Measurements from ENCODE around the gene SH2D1B. TPM values are rescaled to one million over a fixed set of nuclear protein-coding genes. Genes with fewer than 3 reads are reported as not detected.

The SH2D1B gene
- total RNA-seq, 2 donors from 2014 or later, result not detected

DNA sequence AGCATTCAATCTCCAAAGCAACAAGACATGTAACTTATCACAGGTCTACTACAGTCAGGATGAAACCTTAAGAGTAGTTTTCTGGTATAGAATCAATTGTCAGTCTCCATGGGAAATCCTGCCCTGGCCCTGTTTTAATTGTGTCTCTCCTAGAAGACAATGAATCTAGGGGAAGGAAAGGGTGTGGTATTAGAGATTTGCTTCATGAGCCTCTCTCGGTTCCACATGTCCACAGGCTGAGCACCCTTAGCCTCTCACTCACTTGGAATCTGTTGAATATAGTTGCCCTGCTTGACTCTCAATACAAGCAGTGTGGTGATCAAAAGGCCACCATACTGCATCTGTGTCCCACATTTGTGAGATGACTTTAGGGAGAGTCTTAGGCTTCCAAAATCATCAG lies 53.0 kb downstream of the SH2D1B start:
- H3K36me3 Mint-ChIP-seq (ENCODE audit: low read depth), result no peaks in the 10 kb centered on the region
- no peak overlapping the region for H3K27ac Mint-ChIP-seq
- Histone ChIP-seq H3K9ac (ENCODE audit: extremely low read depth, low read length, poor library complexity, severe bottlenecking) (no peak overlapping the region), H3K4me3 (ENCODE audit: low read length) (no peak overlapping the region), H3K36me3 (ENCODE audit: control insufficient read depth, insufficient read depth, low read length) (no peaks in the 10 kb centered on the region), H3K9me3 (ENCODE audit: control insufficient read depth, low read length) (no peaks in the 10 kb centered on the region), H3K27ac (ENCODE audit: low read depth, low read length) (peak overlapping the region; percentile 55), H3K4me1 (ENCODE audit: control insufficient read depth, insufficient read depth, low read length) (peaks cover 2% of the 10 kb centered on the region), H3K27me3 (ENCODE audit: control insufficient read depth, insufficient read depth, low read length, poor library complexity, severe bottlenecking) (no peaks in the 10 kb centered on the region)
- peaks cover 2% of the 10 kb centered on the region for H3K4me1 Mint-ChIP-seq
- DNase-seq, result no peak
- TF ChIP-seq, protein P1, sequence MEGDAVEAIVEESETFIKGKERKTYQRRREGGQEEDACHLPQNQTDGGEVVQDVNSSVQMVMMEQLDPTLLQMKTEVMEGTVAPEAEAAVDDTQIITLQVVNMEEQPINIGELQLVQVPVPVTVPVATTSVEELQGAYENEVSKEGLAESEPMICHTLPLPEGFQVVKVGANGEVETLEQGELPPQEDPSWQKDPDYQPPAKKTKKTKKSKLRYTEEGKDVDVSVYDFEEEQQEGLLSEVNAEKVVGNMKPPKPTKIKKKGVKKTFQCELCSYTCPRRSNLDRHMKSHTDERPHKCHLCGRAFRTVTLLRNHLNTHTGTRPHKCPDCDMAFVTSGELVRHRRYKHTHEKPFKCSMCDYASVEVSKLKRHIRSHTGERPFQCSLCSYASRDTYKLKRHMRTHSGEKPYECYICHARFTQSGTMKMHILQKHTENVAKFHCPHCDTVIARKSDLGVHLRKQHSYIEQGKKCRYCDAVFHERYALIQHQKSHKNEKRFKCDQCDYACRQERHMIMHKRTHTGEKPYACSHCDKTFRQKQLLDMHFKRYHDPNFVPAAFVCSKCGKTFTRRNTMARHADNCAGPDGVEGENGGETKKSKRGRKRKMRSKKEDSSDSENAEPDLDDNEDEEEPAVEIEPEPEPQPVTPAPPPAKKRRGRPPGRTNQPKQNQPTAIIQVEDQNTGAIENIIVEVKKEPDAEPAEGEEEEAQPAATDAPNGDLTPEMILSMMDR (conservative IDR thresholded peaks at IDR 0.05), result no peak
- H3K27me3 Mint-ChIP-seq (ENCODE audit: insufficient read depth), result no peaks in the 10 kb centered on the region
- 100% methylated on average over 1 of the region's 1 CpG; no CpG with 5 or more reads in 1 of the 2 experiments for WGBS, 2 experiments (ENCODE audit: insufficient coverage in 1 of 2, insufficient read length in 1 of 2)
- H3K9me3 Mint-ChIP-seq, result no peaks in the 10 kb centered on the region
- no peak overlapping the region for H3K4me3 Mint-ChIP-seq

DNA sequence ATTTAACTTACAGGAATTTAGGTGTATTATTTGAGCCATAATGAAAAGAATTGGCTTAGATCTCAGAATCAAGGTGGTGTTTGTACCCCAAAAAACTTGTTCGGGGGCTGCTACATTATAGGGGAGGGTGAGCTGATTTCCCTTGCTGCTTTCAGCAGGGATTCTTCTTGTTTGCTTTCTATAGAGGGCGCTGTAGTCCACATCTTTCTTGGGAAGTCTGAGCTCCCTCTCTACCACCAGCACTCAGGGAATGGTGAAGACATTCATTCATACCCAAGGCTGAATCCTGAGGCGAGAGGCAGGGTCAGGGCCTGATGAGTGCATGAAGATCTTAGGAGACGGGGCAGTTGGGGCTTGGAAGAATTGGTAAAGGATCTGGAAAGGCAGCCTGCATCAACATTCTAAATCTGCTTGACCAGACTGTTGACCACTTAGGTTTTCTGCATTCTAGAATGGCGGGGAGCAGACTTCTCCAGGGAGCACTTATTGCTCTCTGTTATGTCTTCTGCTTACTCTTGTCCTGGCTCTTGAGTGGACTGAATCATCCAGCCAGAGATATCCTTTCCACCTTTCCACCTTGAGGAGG lies 54.2 kb downstream of the SH2D1B start:
- no peak overlapping the region for H3K4me3 ChIP-seq (ENCODE audit: low read length)
- H3K4me1 Mint-ChIP-seq, result peaks cover 13% of the 10 kb centered on the region
- H3K27ac Mint-ChIP-seq, result no peak overlapping the region
- no peak overlapping the region for H3K9ac ChIP-seq (ENCODE audit: extremely low read depth, low read length, poor library complexity, severe bottlenecking)
- H3K9me3 Mint-ChIP-seq, result no peaks in the 10 kb centered on the region
- H3K36me3 ChIP-seq (ENCODE audit: control insufficient read depth, insufficient read depth, low read length), result no peaks in the 10 kb centered on the region
- H3K27me3 ChIP-seq (ENCODE audit: control insufficient read depth, insufficient read depth, low read length, poor library complexity, severe bottlenecking), result no peaks in the 10 kb centered on the region
- no peaks in the 10 kb centered on the region for H3K36me3 Mint-ChIP-seq (ENCODE audit: low read depth)
- TF ChIP-seq, protein P1 (conservative IDR thresholded peaks at IDR 0.05), result peak; percentile 88
- H3K4me1 ChIP-seq (ENCODE audit: control insufficient read depth, insufficient read depth, low read length), result peaks cover 3% of the 10 kb centered on the region
- 64 to 89% methylated on average over 2 to 4 of the region's 5 CpGs for WGBS, 2 experiments (ENCODE audit: insufficient coverage in 1 of 2, insufficient read length in 1 of 2)
- H3K4me3 Mint-ChIP-seq, result no peak overlapping the region
- no peaks in the 10 kb centered on the region for H3K9me3 ChIP-seq (ENCODE audit: control insufficient read depth, low read length)
- peak overlapping the region; percentile 52 for H3K27ac ChIP-seq (ENCODE audit: low read depth, low read length)
- peak; percentile 73 for DNase-seq
- H3K27me3 Mint-ChIP-seq (ENCODE audit: insufficient read depth), result no peaks in the 10 kb centered on the region

DNA sequence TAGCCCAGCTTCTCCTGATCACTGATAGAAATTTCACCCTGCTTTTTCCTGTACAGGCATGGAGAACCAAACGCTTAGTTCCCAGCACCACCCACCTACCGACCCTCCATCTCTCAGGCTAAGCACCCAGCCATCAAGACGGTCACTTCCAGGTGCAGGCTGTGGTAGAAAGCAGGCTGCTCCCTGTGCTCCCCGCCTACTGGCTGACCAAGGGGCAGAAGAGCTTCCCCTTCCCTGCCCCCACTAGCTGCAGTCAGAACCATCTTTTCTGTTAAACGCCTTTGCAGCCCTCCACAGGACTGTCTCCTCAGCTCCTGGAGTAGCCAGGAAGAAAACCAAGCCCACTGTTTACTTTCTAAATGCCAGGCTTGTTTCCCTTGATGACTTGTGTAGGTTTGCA lies 58.2 kb downstream of the SH2D1B start:
- no peak for DNase-seq
- H3K36me3 Mint-ChIP-seq (ENCODE audit: low read depth), result no peaks in the 10 kb centered on the region
- H3K27me3 ChIP-seq (ENCODE audit: control insufficient read depth, insufficient read depth, low read length, poor library complexity, severe bottlenecking), result no peaks in the 10 kb centered on the region
- no peaks in the 10 kb centered on the region for H3K36me3 ChIP-seq (ENCODE audit: control insufficient read depth, insufficient read depth, low read length)
- no peak overlapping the region for H3K9ac ChIP-seq (ENCODE audit: extremely low read depth, low read length, poor library complexity, severe bottlenecking)
- H3K9me3 ChIP-seq (ENCODE audit: control insufficient read depth, low read length), result no peaks in the 10 kb centered on the region
- TF ChIP-seq, protein P1 (conservative IDR thresholded peaks at IDR 0.05), result no peak
- H3K4me3 ChIP-seq (ENCODE audit: low read length), result no peak overlapping the region
- peaks cover 33% of the 10 kb centered on the region for H3K4me1 Mint-ChIP-seq
- no peaks in the 10 kb centered on the region for H3K9me3 Mint-ChIP-seq
- no peak overlapping the region for H3K27ac Mint-ChIP-seq
- H3K4me1 ChIP-seq (ENCODE audit: control insufficient read depth, insufficient read depth, low read length), result peaks cover 6% of the 10 kb centered on the region
- H3K27me3 Mint-ChIP-seq (ENCODE audit: insufficient read depth), result no peaks in the 10 kb centered on the region
- H3K4me3 Mint-ChIP-seq, result no peak overlapping the region
- no peak overlapping the region for H3K27ac ChIP-seq (ENCODE audit: low read depth, low read length)
- WGBS, 2 experiments (ENCODE audit: insufficient coverage in 1 of 2, insufficient read length in 1 of 2), result 88 to 90% methylated on average over 3 to 5 of the region's 5 CpGs
